Measurements from ENCODE around the gene IRAK2.

Gene IRAK2

GRCh38 chr3:10284496-10284895 is 119.8 kb downstream of the IRAK2 start:
- DNase-seq (ENCODE audit: low read depth), result no peak

GRCh38 chr3:10285272-10286132 is 120.8 kb downstream of the IRAK2 start:
- peak; percentile 85 for DNase-seq (ENCODE audit: low read depth)

GRCh38 chr3:10286133-10286524 is 121.4 kb downstream of the IRAK2 start:
- no peak for DNase-seq (ENCODE audit: low read depth)

- peak; percentile 70 for DNase-seq (ENCODE audit: low read depth)
Observed at GRCh38 chr3:10286596-10287295, 122.0 kb downstream of the IRAK2 start.

GRCh38 chr3:10287936-10288574 is 123.3 kb downstream of the IRAK2 start:
- DNase-seq (ENCODE audit: low read depth), result no peak

GRCh38 chr3:10288575-10288960 is 123.8 kb downstream of the IRAK2 start:
- DNase-seq (ENCODE audit: low read depth), result no peak

GRCh38 chr3:10289077-10289476 is 124.4 kb downstream of the IRAK2 start:
- no peak for DNase-seq (ENCODE audit: low read depth)

- DNase-seq (ENCODE audit: low read depth), result no peak
Observed at GRCh38 chr3:10289787-10290355, 125.2 kb downstream of the IRAK2 start.

GRCh38 chr3:10290481-10291176 is 125.9 kb downstream of the IRAK2 start:
- DNase-seq (ENCODE audit: low read depth), result no peak

- no peak for DNase-seq (ENCODE audit: low read depth)
Observed at GRCh38 chr3:10291641-10292040, 126.9 kb downstream of the IRAK2 start.

GRCh38 chr3:10292505-10293419 is 128.0 kb downstream of the IRAK2 start, which contains the start of gene GHRL:
Gene GHRL, minus strand, starts transcription at chr3:10292947. Its CDS starts 2,767 bp downstream, at chr3:10290180.
- DNase-seq (ENCODE audit: low read depth), result no peak
